HCT116 (cell line): Measurements from ENCODE around the gene ZBTB7C.

ENCODE experiments used
- CTCF ChIP-seq, 3 experiments: fragments of 200-600 bp in 1 of 3; sonication (generic) in 1 of 3; IDR thresholded peaks in 2 of 3; conservative IDR thresholded peaks in 1 of 3; 2 replicates each; pipeline ENCODE4 v1.5.1; 2012 to 2017; ENCODE audit warnings: low read depth in 2 of 3, low read length in 2 of 3, antibody characterized with exemption in 1 of 3, borderline replicate concordance in 1 of 3, control low read depth in 1 of 3, mild to moderate bottlenecking in 1 of 3, mixed read lengths in 1 of 3, mixed run types in 1 of 3, moderate library complexity in 1 of 3; ENCODE audit not compliant: insufficient read depth in 1 of 3
- EZH2 ChIP-seq: fragments of 200-600 bp; sonication (generic); IDR thresholded peaks from 2 replicates; pipeline ENCODE4 v1.6.1; 2017; ENCODE audit warnings: antibody characterized with exemption, mixed run types
- POLR2A ChIP-seq: IDR thresholded peaks from 2 replicates; pipeline ENCODE4 v1.7.0; 2011; ENCODE audit warnings: borderline replicate concordance; ENCODE audit not compliant: insufficient read depth, insufficient read length; ENCODE audit errors: extremely low read depth
- POLR2AphosphoS5 ChIP-seq: IDR thresholded peaks from 2 replicates; pipeline ENCODE4 v1.6.1; 2011; ENCODE audit warnings: mild to moderate bottlenecking, low read depth, low read length, moderate library complexity
- SIN3A ChIP-seq: IDR thresholded peaks from 2 replicates; pipeline ENCODE4 v1.6.1; 2012; ENCODE audit warnings: low read depth
- TF ChIP-seq, protein P1 (sequence below): IDR thresholded peaks from 2 replicates; pipeline ENCODE4 v1.6.1; 2012; ENCODE audit warnings: low read depth
- TF ChIP-seq, protein P2 (sequence below): IDR thresholded peaks from 2 replicates; pipeline ENCODE4 v1.6.1; 2012

GRCh38 chr18:48387300-48387699, 21.9 kb downstream of the ZBTB7C start:
- no peak for TF ChIP-seq POLR2A
- no peak for TF ChIP-seq SIN3A
- TF ChIP-seq EZH2 = no peak
- TF ChIP-seq, protein P1, sequence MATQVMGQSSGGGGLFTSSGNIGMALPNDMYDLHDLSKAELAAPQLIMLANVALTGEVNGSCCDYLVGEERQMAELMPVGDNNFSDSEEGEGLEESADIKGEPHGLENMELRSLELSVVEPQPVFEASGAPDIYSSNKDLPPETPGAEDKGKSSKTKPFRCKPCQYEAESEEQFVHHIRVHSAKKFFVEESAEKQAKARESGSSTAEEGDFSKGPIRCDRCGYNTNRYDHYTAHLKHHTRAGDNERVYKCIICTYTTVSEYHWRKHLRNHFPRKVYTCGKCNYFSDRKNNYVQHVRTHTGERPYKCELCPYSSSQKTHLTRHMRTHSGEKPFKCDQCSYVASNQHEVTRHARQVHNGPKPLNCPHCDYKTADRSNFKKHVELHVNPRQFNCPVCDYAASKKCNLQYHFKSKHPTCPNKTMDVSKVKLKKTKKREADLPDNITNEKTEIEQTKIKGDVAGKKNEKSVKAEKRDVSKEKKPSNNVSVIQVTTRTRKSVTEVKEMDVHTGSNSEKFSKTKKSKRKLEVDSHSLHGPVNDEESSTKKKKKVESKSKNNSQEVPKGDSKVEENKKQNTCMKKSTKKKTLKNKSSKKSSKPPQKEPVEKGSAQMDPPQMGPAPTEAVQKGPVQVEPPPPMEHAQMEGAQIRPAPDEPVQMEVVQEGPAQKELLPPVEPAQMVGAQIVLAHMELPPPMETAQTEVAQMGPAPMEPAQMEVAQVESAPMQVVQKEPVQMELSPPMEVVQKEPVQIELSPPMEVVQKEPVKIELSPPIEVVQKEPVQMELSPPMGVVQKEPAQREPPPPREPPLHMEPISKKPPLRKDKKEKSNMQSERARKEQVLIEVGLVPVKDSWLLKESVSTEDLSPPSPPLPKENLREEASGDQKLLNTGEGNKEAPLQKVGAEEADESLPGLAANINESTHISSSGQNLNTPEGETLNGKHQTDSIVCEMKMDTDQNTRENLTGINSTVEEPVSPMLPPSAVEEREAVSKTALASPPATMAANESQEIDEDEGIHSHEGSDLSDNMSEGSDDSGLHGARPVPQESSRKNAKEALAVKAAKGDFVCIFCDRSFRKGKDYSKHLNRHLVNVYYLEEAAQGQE = no peak
- no peak for TF ChIP-seq POLR2AphosphoS5
- no peak for TF ChIP-seq CTCF (IDR thresholded peaks at IDR 0.05 in 2 of 3, conservative IDR thresholded peaks at IDR 0.05 in 1 of 3; ENCODE audit: borderline replicate concordance in 1 of 3, insufficient read depth in 1 of 3, low read depth in 2 of 3, low read length in 2 of 3)
- TF ChIP-seq, protein P2, sequence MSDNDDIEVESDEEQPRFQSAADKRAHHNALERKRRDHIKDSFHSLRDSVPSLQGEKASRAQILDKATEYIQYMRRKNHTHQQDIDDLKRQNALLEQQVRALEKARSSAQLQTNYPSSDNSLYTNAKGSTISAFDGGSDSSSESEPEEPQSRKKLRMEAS = no peak
